ENCODE measurements around the gene INTS4.

DNA sequence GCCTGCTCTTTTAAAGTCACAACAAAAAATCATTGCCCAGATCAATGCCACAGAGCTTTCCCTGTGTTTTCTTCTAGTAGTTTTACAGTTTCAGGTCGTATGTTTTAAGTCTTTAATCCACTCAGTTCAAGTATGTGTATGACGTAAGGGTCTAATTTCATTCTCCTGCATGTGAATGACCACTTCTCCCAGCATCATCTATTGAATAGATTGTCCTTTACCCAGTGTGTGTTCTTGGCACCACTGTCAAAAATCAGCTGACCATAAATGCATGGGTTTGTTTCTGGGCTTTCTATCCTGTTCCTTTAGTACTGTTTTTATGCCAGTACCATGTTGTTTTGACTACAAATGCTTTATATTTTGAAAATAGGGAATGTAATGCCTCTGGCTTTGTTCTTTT is 28.1 kb downstream of the INTS4 start:
- TF ChIP-seq ISL1 (CRISPR knock-in tag; IDR thresholded peaks at IDR 0.05): no peak
- no peak for TF ChIP-seq ZFP30 (CRISPR knock-in tag; IDR thresholded peaks at IDR 0.05)
- TF ChIP-seq CSRNP3 (CRISPR knock-in tag; IDR thresholded peaks at IDR 0.05): no peak
- no peak for TF ChIP-seq ZNF70 (CRISPR knock-in tag; IDR thresholded peaks at IDR 0.05)
